HepG2 (cell line): Measurements from ENCODE around the gene ZNF620. TPM values are rescaled to one million over a fixed set of nuclear protein-coding genes. Genes with fewer than 3 reads are reported as not detected.

ENCODE experiments used
- AGO2 ChIP-seq: fragments of 200-400 bp; formaldehyde crosslinking; optimal IDR thresholded peaks from 2 replicates; pipeline ENCODE3; 2017; ENCODE audit warnings: mild to moderate bottlenecking, low read depth, low read length, moderate library complexity
- DNMT3B ChIP-seq: conservative IDR thresholded peaks from 2 replicates; pipeline ENCODE4 v1.6.1; 2016; ENCODE audit warnings: missing biosample characterization, control low read depth
- GTF2F1 ChIP-seq: fragments of 150-350 bp; IDR thresholded peaks from 2 replicates; pipeline ENCODE4 v1.6.1; 2014; ENCODE audit warnings: low read length
- MAF1 ChIP-seq: sonication (generic); formaldehyde crosslinking; IDR thresholded peaks from 2 replicates; pipeline ENCODE4 v1.5.0; 2020; ENCODE audit warnings: missing genetic modification reagents, borderline replicate concordance
- RAD51 ChIP-seq: fragments of 450-650 bp; IDR thresholded peaks from 2 replicates; pipeline ENCODE4 v1.6.1; 2016; ENCODE audit warnings: borderline replicate concordance
- RNF2 ChIP-seq: fragments of 450-650 bp; conservative IDR thresholded peaks from 2 replicates; pipeline ENCODE4 v1.6.1; 2016; ENCODE audit warnings: low read depth
- SETDB1 ChIP-seq: sonication (generic); formaldehyde crosslinking; IDR thresholded peaks from 2 replicates; pipeline ENCODE4 v1.5.1; 2020; ENCODE audit warnings: missing genetic modification reagents, mild to moderate bottlenecking, borderline replicate concordance
- SRY ChIP-seq: sonication (generic); formaldehyde crosslinking; IDR thresholded peaks from 2 replicates; pipeline ENCODE4 v1.8.0; 2022; ENCODE audit warnings: mild to moderate bottlenecking, missing genetic modification reagents
- ZNF160 ChIP-seq: sonication (generic); formaldehyde crosslinking; IDR thresholded peaks from 2 replicates; pipeline ENCODE4 v1.8.0; 2022; ENCODE audit warnings: mild to moderate bottlenecking, inconsistent platforms, missing genetic modification reagents
- ZNF552 ChIP-seq: sonication (generic); formaldehyde crosslinking; IDR thresholded peaks from 2 replicates; pipeline ENCODE4 v1.9.0; 2022; ENCODE audit warnings: missing genetic modification reagents, mild to moderate bottlenecking, borderline replicate concordance
- ZNF766 ChIP-seq: sonication (generic); formaldehyde crosslinking; IDR thresholded peaks from 2 replicates; pipeline ENCODE4 v1.5.0; 2020; ENCODE audit warnings: missing genetic modification reagents, borderline replicate concordance
- ZNF776 ChIP-seq: sonication (generic); formaldehyde crosslinking; IDR thresholded peaks from 2 replicates; pipeline ENCODE4 v1.4.0; 2020; ENCODE audit warnings: mild to moderate bottlenecking, missing genetic modification reagents
- ZNF841 ChIP-seq: sonication (generic); formaldehyde crosslinking; IDR thresholded peaks from 2 replicates; pipeline ENCODE4 v1.8.1; 2023; ENCODE audit warnings: missing genetic modification reagents, borderline replicate concordance
- ZSCAN5A ChIP-seq: sonication (generic); formaldehyde crosslinking; IDR thresholded peaks from 2 replicates; pipeline ENCODE4 v1.8.0; 2022; ENCODE audit warnings: mild to moderate bottlenecking, missing genetic modification reagents, borderline replicate concordance
- polyA plus RNA-seq, 8 experiments: library from polyadenylated mRNA; depleted of rRNA in 3 of 8; stranded (reverse) in 7 of 8; unstranded in 1 of 8; fragments of >200 nt; fragmentation: Illumina TruSeq in 4 of 8; extraction: Trizol in 4 of 8; gene quantifications; 2 replicates each; pipeline versions ENCODE4 v1.2.1 to v1.2.3, GENCODE V29; 2011 to 2016; ENCODE audit warnings: low read depth in 4 of 8, missing spikeins in 1 of 8, mixed read lengths in 1 of 8; ENCODE audit not compliant: insufficient read depth in 1 of 8
- total RNA-seq, 5 experiments: library from RNA; depleted of rRNA; stranded (reverse); fragments of >200 nt; fragmentation: Illumina TruSeq; extraction: Trizol; gene quantifications; 2 replicates each; pipeline ENCODE4 v1.2.3, GENCODE V29; 2016; ENCODE audit warnings: low read depth in 1 of 5
- TF ChIP-seq, protein P1 (sequence below): sonication (generic); formaldehyde crosslinking; IDR thresholded peaks from 2 replicates; pipeline ENCODE4 v1.8.1; 2022; ENCODE audit warnings: mild to moderate bottlenecking, missing genetic modification reagents
- TF ChIP-seq, protein P2 (sequence below): sonication (generic); formaldehyde crosslinking; IDR thresholded peaks from 2 replicates; pipeline ENCODE4 v1.8.0; 2022; ENCODE audit warnings: missing genetic modification reagents, low read depth, mild to moderate bottlenecking, borderline replicate concordance
- TF ChIP-seq, protein P3 (sequence below): sonication (generic); formaldehyde crosslinking; IDR thresholded peaks from 2 replicates; pipeline ENCODE4 v1.4.0; 2020; ENCODE audit warnings: missing genetic modification reagents, borderline replicate concordance

The ZNF620 gene
- total and polyA plus RNA-seq, 2 of the 13 experiments (the other 11 are each of a cell fraction or from before 2014, with no cell fraction given): 2.3 to 12.2 TPM

DNA sequence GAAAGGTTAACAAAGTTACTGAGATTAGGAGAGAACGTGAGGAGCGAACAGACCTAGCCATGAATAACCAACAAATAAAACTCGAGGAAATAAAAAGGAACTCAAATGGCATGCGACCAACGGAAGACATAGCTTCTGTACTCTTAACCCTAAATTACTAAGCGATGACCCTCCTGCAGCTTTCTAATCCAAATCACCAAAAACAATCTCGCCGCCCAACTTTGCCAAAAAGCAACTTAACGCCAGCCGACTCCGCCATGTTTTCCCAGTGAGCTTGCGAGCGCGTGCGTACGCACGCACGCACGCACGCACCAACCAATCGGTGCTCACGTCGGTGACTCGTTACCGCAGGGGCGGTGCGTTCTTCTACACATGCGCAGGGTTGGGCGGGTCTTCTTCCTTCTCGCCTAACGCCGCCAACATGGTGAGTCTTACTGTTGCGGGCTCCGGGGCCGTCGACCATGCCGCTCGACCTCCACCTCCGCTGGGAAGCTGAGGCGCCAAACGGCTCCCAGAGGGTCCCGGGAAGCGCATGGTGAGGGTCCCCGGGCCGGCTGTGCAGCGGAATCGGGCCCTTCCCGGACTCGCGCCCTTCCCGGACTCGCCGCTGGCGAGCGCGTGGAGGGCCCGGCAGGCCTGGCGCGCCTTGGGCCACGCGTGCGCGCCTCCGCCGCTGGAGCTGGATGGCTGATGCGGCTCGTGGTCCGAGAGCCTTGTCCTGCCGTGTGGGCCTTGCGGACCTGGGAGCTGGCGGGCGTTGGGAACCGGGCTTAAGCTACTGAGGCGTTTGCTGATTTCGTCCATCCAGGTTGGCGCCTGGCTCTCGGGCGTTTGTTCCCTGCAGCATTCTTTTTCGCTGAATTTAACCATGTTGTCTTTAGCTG lies 48.7 kb upstream of the ZNF620 start, which contains the start of gene RPL14 (continued):
- TF ChIP-seq ZSCAN5A (no peak; the same call in 1 of the 2 replicates), DNMT3B (CRISPR knock-in tag) (peak; percentile 82; the same call in 1 of the 2 replicates), AGO2 (peak; percentile 98), ZNF160 (CRISPR knock-in tag) (peak; percentile 76), RNF2 (peak; percentile 74), GTF2F1 (peak; percentile 66; the same call in 1 of the 2 replicates), SETDB1 (no peak), ZNF841 (CRISPR knock-in tag) (peak; percentile 72; the same call in 1 of the 2 replicates), ZNF552 (peak; percentile 88; the same call in 1 of the 2 replicates), SRY (peak; percentile 94; the same call in 1 of the 2 replicates), RAD51 (no peak), ZNF766 (CRISPR knock-in tag) (peak; percentile 87; the same call in 1 of the 2 replicates), MAF1 (CRISPR knock-in tag) (0 out of 2 replicates have a peak, but pooled peaks have one; percentile 60), ZNF776 (CRISPR knock-in tag) (peak; percentile 65; the same call in 1 of the 2 replicates)
- TF ChIP-seq, protein P1, sequence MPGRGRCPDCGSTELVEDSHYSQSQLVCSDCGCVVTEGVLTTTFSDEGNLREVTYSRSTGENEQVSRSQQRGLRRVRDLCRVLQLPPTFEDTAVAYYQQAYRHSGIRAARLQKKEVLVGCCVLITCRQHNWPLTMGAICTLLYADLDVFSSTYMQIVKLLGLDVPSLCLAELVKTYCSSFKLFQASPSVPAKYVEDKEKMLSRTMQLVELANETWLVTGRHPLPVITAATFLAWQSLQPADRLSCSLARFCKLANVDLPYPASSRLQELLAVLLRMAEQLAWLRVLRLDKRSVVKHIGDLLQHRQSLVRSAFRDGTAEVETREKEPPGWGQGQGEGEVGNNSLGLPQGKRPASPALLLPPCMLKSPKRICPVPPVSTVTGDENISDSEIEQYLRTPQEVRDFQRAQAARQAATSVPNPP (CRISPR knock-in tag): no peak; the same call in none of the 2 replicates
- TF ChIP-seq, protein P2, sequence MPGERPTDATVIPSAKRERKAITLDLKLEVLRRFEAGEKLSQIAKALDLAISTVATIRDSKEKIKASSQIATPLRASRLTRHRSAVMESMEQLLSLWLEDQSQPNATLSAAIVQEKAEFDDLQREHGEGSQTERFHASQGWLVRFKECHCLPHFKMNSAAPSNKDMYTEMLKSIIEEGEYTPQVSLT: no peak
- TF ChIP-seq, protein P3, sequence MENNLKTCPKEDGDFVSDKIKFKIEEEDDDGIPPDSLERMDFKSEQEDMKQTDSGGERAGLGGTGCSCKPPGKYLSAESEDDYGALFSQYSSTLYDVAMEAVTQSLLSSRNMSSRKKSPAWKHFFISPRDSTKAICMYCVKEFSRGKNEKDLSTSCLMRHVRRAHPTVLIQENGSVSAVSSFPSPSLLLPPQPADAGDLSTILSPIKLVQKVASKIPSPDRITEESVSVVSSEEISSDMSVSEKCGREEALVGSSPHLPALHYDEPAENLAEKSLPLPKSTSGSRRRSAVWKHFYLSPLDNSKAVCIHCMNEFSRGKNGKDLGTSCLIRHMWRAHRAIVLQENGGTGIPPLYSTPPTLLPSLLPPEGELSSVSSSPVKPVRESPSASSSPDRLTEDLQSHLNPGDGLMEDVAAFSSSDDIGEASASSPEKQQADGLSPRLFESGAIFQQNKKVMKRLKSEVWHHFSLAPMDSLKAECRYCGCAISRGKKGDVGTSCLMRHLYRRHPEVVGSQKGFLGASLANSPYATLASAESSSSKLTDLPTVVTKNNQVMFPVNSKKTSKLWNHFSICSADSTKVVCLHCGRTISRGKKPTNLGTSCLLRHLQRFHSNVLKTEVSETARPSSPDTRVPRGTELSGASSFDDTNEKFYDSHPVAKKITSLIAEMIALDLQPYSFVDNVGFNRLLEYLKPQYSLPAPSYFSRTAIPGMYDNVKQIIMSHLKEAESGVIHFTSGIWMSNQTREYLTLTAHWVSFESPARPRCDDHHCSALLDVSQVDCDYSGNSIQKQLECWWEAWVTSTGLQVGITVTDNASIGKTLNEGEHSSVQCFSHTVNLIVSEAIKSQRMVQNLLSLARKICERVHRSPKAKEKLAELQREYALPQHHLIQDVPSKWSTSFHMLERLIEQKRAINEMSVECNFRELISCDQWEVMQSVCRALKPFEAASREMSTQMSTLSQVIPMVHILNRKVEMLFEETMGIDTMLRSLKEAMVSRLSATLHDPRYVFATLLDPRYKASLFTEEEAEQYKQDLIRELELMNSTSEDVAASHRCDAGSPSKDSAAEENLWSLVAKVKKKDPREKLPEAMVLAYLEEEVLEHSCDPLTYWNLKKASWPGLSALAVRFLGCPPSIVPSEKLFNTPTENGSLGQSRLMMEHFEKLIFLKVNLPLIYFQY (CRISPR knock-in tag): 0 out of 2 replicates have a peak, but pooled peaks have one; percentile 42
